ENCODE measurements around the gene PALB2.

Gene PALB2

DNA sequence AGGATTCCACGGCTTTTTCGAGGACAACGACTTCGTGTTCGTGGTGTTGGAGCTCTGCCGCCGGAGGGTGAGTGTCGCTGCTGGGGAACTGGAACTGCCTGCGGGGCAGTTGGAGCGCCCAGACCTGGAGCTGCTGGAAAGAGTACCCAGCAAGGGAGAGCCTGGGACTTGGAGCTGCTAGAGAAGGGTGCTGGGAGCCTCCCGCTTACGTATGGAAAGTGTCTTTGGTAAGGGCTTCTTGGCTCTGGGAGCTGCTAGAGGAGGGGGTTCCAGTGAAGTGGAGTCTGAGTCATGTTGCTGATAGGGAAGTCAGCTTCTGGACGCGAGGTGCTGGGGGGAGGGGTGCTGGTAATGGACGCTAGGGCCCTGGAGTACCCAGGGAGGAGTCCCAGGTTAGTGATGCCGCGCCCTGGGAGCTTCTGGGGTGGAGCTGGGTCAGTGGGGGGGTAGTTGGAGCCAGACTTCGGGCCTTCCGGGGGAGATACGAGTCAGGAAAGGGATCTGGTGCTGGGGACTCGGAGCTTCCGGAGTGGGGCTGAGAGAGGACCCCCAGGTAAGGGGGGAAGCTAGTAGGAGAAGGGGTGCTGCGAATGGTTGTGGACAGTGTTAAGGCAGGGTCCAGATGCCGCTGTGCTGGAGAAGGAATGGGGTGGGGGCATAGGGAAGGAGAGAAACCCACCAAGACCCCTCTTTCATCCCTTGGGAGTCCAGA lies 38.3 kb upstream of the PALB2 start:
- TF ChIP-seq, protein P1, sequence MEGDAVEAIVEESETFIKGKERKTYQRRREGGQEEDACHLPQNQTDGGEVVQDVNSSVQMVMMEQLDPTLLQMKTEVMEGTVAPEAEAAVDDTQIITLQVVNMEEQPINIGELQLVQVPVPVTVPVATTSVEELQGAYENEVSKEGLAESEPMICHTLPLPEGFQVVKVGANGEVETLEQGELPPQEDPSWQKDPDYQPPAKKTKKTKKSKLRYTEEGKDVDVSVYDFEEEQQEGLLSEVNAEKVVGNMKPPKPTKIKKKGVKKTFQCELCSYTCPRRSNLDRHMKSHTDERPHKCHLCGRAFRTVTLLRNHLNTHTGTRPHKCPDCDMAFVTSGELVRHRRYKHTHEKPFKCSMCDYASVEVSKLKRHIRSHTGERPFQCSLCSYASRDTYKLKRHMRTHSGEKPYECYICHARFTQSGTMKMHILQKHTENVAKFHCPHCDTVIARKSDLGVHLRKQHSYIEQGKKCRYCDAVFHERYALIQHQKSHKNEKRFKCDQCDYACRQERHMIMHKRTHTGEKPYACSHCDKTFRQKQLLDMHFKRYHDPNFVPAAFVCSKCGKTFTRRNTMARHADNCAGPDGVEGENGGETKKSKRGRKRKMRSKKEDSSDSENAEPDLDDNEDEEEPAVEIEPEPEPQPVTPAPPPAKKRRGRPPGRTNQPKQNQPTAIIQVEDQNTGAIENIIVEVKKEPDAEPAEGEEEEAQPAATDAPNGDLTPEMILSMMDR (IDR thresholded peaks at IDR 0.05; ENCODE audit: extremely low read depth, missing control alignments): no peak
- peak; percentile 42 for DNase-seq (ENCODE audit: low spot score)

- TF ChIP-seq, protein P1 (IDR thresholded peaks at IDR 0.05; ENCODE audit: extremely low read depth, missing control alignments): no peak
- DNase-seq (ENCODE audit: low spot score): peak; percentile 91
Measured at GRCh38 chr16:23678430-23679273, 37.5 kb upstream of the PALB2 start, which contains the start of gene PLK1. TSS of gene PLK1 (plus strand) at chr16:23678889. CDS start at chr16:23678933, 44 bp downstream.

DNA sequence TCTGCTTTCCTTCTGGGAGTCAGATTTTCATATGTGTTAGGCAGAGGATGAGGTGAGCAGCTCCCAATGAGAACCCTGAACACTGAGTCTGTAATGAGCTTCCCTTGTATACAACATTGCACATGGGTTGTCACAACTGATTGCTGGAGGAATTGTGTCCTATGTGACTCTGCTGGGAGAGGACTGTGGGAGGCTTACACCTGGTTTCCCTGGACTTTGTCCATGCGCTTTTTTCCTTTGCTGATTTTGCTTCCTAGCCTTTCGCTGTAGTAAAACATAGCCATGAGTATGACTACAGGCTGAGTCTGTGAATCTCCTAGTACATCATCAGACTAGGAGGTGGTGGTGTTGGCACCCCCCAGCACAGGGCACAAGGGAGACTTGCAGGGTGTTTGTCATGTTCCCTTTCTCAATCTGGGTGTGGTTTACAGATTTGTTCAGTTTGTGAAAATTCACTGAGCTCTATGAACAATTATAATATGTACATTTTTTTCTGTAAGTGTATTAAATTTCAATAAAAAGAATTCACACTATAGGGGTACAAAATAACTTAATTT lies 35.9 kb upstream of the PALB2 start:
- TF ChIP-seq, protein P1 (IDR thresholded peaks at IDR 0.05; ENCODE audit: extremely low read depth, missing control alignments): no peak
- no peak for DNase-seq (ENCODE audit: low spot score)

GRCh38 chr16:23673971-23674614 lies 33.0 kb upstream of the PALB2 start:
- TF ChIP-seq, protein P1 (IDR thresholded peaks at IDR 0.05; ENCODE audit: extremely low read depth, missing control alignments): no peak
- no peak for DNase-seq (ENCODE audit: low spot score)

- TF ChIP-seq, protein P1 (IDR thresholded peaks at IDR 0.05; ENCODE audit: extremely low read depth, missing control alignments): no peak
- DNase-seq (ENCODE audit: low spot score): peak; percentile 77
Measured at GRCh38 chr16:23670137-23670776, 29.1 kb upstream of the PALB2 start.

DNA sequence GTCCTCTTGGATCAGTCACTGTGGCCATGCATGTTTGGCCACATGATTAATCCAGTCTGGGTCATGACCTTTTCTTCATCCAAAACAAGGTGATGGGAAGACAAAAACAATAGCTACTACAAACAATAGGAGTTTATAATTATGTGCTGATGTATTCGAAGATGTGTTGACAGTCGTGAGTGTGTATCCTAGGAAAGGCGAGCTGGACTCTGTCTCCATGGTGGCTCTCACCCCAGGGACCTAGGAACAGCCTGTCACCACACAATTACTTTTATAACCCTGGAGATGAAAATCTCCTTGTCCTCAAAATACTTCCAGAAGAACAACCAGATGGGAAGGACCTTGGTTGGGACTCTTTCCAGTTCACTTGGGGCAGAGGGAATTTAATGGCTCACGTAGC lies 27.8 kb upstream of the PALB2 start:
- TF ChIP-seq, protein P1 (IDR thresholded peaks at IDR 0.05; ENCODE audit: extremely low read depth, missing control alignments): no peak
- DNase-seq (ENCODE audit: low spot score): no peak
